Measurements from ENCODE around the gene DCBLD1.

Gene DCBLD1

DNA sequence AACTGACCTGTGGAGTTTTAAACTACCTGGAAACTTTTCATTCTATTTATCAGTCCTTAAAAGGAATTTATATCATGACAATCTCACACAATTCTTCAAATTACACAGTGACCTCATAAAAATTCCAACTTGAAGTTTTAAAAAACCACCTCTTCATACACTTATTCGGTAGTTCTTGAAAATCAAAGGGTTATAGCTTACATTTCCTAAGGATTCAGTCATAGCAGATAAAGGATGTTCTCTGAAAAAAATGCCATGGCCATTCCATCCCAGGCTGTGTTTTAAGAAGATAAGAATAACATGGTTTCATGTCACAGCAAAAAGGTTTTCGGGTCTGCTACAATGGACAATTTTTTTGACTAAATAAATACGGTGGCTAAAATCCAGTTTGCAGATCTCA lies 78.7 kb downstream of the DCBLD1 start:
- DNase-seq = no peak

DNA sequence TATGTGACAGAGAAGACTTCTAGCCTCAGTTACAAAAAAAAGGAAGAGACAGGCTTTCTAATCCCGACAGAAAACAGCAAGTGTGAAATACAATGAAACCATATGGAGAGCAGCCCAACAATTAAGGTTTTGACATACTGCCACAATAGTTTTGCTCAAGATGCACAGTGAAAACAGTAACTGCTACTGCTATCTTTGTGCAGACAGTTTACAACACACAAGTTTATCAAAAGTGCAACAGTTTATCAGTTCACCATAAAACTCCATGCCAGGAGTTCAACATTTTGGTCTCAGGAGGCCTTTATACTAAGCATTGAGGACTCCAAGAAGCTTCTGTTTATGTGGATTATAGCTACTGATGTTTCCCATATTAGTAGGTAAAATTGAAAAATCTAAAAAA lies 82.2 kb downstream of the DCBLD1 start:
- DNase-seq = no peak

DNA sequence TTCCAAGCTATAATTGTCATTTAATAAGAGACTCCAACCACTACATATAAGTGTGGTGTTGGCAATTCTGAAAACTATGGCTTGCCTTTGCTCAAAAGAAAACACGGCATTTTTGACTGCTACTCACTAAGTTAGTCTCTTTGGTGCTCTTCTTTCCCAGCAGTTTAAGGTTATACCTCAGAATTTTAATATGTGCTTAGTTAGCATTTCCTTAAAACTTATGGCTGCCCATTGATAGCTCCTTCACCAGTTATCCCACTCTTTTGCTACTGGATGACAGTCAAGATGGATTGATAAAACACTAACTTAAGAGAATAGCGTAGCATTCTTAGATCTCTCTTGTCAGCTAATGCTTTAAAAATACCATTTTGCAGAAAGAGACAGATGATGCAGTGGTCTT lies 85.8 kb downstream of the DCBLD1 start:
- no peak for DNase-seq

DNA sequence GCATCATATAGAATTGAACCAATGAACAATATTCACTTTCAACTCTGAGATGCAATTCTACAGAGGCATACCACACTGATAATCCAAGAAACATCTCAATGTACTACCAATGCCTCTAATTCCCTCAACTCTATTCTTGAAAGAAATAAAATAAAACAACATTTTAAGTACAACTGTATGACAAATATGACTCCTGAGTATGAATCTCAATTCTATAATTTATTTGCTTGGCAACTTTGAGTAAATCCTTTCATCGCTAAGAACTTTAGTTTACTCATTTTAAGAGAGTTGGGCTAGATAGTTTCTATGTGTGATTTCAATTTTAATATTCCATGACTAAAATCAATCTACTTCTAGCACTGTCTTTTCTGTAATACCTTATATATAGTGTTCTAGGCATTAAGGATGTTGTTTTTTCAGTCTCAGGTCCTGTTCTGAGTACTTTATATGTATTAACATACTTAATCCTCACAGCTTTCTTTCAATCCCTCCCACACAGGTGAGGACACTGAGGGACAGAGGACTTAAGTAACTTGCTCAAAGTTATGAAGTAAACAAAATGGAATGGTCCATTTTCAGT lies 86.4 kb downstream of the DCBLD1 start:
- no peak for DNase-seq

DNA sequence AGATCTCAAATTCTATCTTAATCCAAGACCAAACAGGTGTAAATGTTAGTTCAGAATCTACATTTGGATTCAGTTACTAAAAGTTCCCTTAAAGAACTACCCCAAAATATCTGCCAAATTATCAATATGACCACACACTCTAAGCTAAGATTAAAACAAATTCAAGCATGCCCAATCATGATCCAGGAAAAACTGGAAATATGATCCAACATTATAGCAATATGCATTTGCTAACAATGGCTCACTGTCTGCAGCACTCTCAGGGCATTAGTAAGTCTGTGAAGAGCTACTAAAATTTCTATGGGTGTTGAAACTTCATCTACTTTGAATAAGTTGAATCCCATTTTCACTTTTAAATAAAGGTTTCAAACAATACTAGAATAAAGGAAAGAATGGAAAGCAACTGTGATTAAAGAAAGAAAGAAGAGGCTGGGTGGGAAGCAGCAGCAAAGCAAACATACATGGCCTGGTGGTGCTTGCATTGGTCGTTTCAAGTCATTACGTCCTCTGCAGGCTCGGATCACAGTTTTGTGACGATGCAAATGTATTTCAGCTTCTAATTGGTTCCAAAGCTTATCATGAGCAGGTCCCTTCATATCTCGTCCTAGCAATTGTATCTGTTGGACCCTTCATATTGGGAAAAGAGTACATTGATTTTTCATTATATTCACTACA lies 90.7 kb downstream of the DCBLD1 start:
- no peak for DNase-seq

DNA sequence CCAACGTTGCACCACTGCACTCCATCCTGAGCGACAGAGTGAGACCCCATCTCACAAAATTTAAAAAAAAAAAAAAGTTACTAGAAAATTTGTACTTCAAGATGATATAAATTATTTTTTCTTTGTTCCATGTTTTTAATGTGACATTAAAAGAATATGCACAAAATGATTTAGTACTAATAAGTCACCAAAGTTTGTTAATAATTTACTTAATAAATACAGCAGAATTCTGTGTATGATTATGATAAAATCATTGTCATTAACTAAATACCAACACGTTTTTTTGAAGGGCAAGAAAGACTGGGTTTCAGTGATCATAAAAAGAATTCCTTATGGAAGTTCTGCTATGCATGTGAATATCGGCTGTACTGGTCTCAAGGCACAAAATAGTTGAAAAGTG lies 91.7 kb downstream of the DCBLD1 start:
- DNase-seq = no peak

DNA sequence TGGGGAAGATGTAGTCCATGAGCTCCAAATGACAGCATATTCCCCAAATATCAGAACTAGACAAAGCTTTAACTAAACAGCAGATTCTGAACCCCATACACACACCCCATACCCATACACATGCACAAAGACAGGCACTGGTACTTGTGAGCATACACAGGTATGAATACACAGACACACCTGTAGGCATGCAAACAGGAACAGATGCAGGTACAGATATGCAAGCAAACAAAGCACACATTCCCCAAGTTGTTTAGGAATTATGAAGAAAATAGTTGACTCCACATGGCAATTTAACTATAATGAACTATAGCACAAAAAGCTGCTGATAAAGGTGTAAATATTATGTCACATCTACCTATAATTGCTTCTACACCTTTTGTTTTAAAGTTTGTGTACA lies 103.2 kb downstream of the DCBLD1 start:
- no peak for DNase-seq

DNA sequence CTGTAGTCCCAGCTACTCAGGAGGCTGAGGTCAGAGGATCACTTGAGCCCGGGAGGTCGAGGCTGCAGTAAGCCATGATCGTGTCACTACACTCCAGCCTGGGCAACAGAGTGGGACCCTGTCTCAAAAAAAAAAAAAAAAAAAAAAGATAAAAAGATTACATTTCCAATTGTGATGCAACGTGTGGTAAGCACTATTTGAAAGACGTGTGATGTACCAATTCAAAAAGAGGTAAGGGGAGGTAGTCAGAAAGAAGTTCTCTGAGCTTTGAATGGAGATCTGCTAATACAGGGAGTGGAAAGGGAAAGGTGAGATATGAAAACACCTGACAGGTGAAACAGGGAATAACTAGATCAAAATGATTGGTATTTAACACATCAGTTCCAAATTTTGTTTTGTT lies 108.0 kb downstream of the DCBLD1 start:
- DNase-seq = no peak

DNA sequence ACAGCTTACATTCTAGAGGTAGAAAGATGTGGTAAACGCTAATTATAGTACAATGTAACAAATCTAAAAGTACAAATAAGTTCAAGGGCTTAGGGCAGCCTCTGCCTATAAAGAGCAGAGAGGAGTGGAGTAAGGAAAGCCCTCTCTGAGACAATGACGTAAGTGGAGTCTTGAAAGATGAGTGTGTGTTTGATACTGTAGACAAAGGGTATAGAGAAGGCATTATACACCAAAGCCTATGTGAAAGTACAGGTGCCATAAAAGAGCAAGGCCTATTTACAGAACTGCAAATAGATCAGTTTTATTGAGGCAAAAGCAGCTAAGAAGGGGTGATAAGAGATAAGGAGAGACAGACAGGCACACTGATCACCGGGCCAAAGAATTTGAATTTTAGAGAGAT lies 108.9 kb downstream of the DCBLD1 start:
- no peak for DNase-seq

DNA sequence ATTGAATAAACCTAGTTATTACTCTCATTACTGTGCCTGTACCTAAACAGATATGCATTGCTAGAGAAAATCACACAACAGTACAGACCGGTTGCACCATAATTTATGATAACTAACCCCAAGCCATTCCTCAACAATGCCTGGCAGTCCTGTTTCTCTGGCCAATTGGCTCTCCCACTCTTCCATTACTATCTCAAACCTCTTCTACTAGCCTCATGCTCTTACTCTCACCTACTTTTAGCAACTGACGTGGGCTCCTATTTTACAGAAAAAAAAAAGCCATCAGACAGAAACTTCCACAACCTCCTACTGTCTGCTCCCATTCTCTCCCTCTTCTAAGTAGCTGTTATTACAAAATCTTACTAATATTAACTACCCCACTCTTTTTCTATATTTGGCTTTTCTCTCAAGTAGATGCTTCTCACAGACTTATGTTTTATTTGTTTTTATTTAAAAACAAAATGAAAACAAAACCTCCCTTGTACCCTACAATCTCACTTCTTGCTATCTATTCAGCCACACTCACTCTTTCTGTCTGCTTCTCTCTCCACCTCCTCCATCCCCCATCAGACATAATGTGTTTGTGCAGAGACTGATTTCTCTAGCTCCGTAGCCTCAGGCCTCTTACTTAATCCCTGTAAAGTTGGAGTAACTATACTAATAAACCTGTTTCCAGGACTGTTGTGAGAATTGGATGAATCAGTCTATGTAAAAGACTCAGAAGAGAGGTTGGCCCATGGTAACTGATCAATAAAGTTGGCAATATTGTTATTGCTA lies 110.7 kb downstream of the DCBLD1 start:
- DNase-seq = no peak

DNA sequence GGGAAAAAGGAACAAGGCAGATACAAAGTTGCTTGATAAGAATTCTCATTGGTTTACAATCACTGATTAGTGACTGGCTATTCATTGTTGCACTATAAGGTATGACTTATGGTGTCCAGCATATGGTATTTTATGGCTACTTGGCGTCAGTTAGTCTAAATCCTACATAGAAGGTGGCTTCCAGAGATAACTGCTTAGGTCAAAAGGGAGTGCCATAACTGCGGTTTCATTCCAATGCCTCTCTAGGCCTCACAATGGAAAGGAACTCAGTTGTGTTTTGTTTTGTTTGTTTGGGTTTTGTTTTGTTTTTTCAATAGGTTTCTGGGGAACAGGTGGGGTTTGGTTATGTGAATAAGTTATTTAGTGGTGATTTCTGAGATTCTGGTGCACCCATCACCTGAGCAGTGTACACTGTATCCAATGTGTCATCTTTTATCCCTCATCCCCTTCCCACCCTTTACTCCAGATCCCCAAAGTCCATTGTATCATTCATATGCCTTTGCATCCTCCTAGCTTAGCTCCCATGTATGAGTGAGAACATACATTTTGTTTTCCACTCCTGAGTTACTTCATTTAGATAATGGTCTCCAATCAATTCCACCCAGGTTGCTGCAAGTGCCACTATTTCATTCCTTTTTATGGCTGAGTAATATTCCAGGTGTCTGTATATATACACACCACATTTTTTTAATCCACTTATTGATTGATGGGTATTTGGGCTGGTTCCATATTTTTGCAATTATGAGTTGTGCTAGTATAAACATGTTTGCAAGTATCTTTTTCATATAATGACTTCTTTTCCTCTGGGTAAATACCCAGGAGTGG lies 112.8 kb downstream of the DCBLD1 start:
- DNase-seq = no peak

DNA sequence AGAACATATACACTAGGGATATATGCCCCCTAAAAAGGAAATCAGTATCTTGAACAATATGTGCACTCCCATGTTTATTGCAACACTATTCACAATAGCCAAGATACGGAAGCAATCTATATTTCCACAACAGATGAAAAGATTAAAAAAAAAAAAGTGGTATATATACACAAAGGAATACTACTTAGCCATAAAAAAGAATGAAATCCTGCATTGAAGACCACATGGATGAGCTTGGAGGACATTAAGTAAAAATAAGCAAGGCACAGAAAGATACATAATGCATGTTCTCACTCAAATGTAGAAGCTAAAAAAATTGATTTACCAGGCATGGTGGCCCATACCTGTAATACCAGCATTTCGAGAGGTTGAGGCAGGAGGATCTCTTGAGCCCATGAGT lies 115.3 kb downstream of the DCBLD1 start:
- DNase-seq = no peak
